ENCODE data around the gene NAA40.
A peak's percentile ranks its signal among the peaks of the same experiment; 100 is the strongest.

The NAA40 gene

GRCh38 chr11:63986932-63987513, 48.2 kb downstream of the NAA40 start:
- no peak for DNase-seq (ENCODE audit: low spot score)

GRCh38 chr11:63991558-63991957, 52.8 kb downstream of the NAA40 start:
- no peak for DNase-seq (ENCODE audit: low spot score)

- no peak for DNase-seq (ENCODE audit: low spot score)
These were observed 54.3 kb downstream of the NAA40 start for GRCh38 chr11:63993100-63993499.

- no peak for DNase-seq (ENCODE audit: low spot score)
These were observed 55.2 kb downstream of the NAA40 start for GRCh38 chr11:63993993-63994392.

GRCh38 chr11:63996512-63996911, 57.7 kb downstream of the NAA40 start:
- DNase-seq (ENCODE audit: low spot score), result no peak

GRCh38 chr11:63997104-63997700, 58.4 kb downstream of the NAA40 start:
- no peak for DNase-seq (ENCODE audit: low spot score)

- no peak for DNase-seq (ENCODE audit: low spot score)
These were observed 59.1 kb downstream of the NAA40 start for GRCh38 chr11:63997801-63998337.

- DNase-seq (ENCODE audit: low spot score), result no peak
These were observed 60.0 kb downstream of the NAA40 start for GRCh38 chr11:63998558-63999348.

- peak; percentile 59 for DNase-seq (ENCODE audit: low spot score)
These were observed 60.7 kb downstream of the NAA40 start for GRCh38 chr11:63999349-64000025.

GRCh38 chr11:64000026-64000739, 61.4 kb downstream of the NAA40 start:
- DNase-seq (ENCODE audit: low spot score), result peak; percentile 66

- DNase-seq (ENCODE audit: low spot score), result no peak
These were observed 62.1 kb downstream of the NAA40 start for GRCh38 chr11:64000740-64001483.

- no peak for DNase-seq (ENCODE audit: low spot score)
These were observed 63.0 kb downstream of the NAA40 start for GRCh38 chr11:64001484-64002420.

GRCh38 chr11:64003807-64004589, 65.2 kb downstream of the NAA40 start:
- no peak for DNase-seq (ENCODE audit: low spot score)

GRCh38 chr11:64004590-64004984, 65.8 kb downstream of the NAA40 start:
- no peak for DNase-seq (ENCODE audit: low spot score)

GRCh38 chr11:64005691-64006090, 66.9 kb downstream of the NAA40 start:
- no peak for DNase-seq (ENCODE audit: low spot score)

- no peak for DNase-seq (ENCODE audit: low spot score)
These were observed 67.6 kb downstream of the NAA40 start for GRCh38 chr11:64006398-64006797.

All from CD4-positive, alpha-beta T cell treated with Interleukin-2 at 100 ng/mL for 4 hours (primary cell).